Neuronal stem cell (in vitro differentiated cells): ENCODE data around the gene SLC2A6.
A peak's percentile ranks its signal among the peaks of the same experiment; 100 is the strongest.

Experiments used
- DNase-seq: peaks from one replicate; pipeline ENCODE4 v3.0.0-alpha.2; 2013; ENCODE audit warnings: low spot score
- H2AFZ ChIP-seq: one replicate; pipeline ENCODE4 v1.6.1; 2013; ENCODE audit warnings: mild to moderate bottlenecking, low read length, inconsistent platforms
- H2AK5ac ChIP-seq: 2 replicates; pipeline ENCODE4 v1.6.1; 2013; ENCODE audit warnings: low read depth, mild to moderate bottlenecking, inconsistent platforms, low read length, moderate library complexity, mixed read lengths
- H2BK120ac ChIP-seq: 2 replicates; pipeline ENCODE4 v1.6.1; 2013; ENCODE audit warnings: low read depth, mild to moderate bottlenecking, inconsistent platforms, low read length, moderate library complexity, mixed read lengths
- H2BK12ac ChIP-seq: one replicate; pipeline ENCODE4 v1.6.1; 2013; ENCODE audit warnings: low read length, inconsistent platforms
- H2BK15ac ChIP-seq: 2 replicates; pipeline ENCODE4 v1.6.1; 2013; ENCODE audit warnings: mild to moderate bottlenecking, low read length, inconsistent platforms, mixed read lengths
- H2BK5ac ChIP-seq: one replicate; pipeline ENCODE4 v1.6.1; 2013; ENCODE audit warnings: inconsistent platforms, mild to moderate bottlenecking, low read length, moderate library complexity
- H3K14ac ChIP-seq: one replicate; pipeline ENCODE4 v1.6.1; 2013; ENCODE audit warnings: low read length, inconsistent platforms
- H3K18ac ChIP-seq: 2 replicates; pipeline ENCODE4 v1.6.1; 2013; ENCODE audit warnings: low read length, inconsistent platforms
- H3K23ac ChIP-seq: 2 replicates; pipeline ENCODE4 v1.6.1; 2013; ENCODE audit warnings: low read depth, mild to moderate bottlenecking, mixed read lengths, low read length, inconsistent platforms; ENCODE audit not compliant: poor library complexity
- H3K27ac ChIP-seq: replicated peaks from 3 replicates; pipeline ENCODE4 v1.5.1; 2013; ENCODE audit warnings: low read length, inconsistent platforms
- H3K27me3 ChIP-seq, 3 experiments: 2 replicates each; pipeline ENCODE4 v1.6.1; 2013; ENCODE audit warnings: low read length in 3 of 3, mild to moderate bottlenecking in 2 of 3, inconsistent platforms in 1 of 3, low read depth in 1 of 3, mixed read lengths in 1 of 3, moderate library complexity in 1 of 3; ENCODE audit not compliant: control insufficient read depth in 3 of 3, insufficient read depth in 3 of 3
- H3K36me3 ChIP-seq, 2 donors: replicated peaks in 1 of 2; 2 replicates each; pipeline ENCODE4 v1.6.1; 2013; ENCODE audit warnings: low read length in 2 of 2; ENCODE audit not compliant: control insufficient read depth in 2 of 2, insufficient read depth in 2 of 2
- H3K4ac ChIP-seq: 2 replicates; pipeline ENCODE4 v1.6.1; 2013; ENCODE audit warnings: inconsistent platforms, mild to moderate bottlenecking, low read length, moderate library complexity
- H3K4me1 ChIP-seq, 2 donors: 1 replicate in 1 of 2; 2 replicates in 1 of 2; pipeline ENCODE4 v1.6.1; 2013; ENCODE audit warnings: low read length in 2 of 2, low read depth in 1 of 2; ENCODE audit not compliant: control insufficient read depth in 2 of 2, insufficient read depth in 1 of 2
- H3K4me2 ChIP-seq: one replicate; pipeline ENCODE4 v1.6.1; 2013; ENCODE audit warnings: mild to moderate bottlenecking, low read length, inconsistent platforms; ENCODE audit not compliant: insufficient read depth, poor library complexity, severe bottlenecking
- H3K4me3 ChIP-seq, 2 donors: 2 replicates each; pipeline ENCODE4 v1.5.1; 2013; ENCODE audit warnings: low read length in 2 of 2, mild to moderate bottlenecking in 2 of 2, inconsistent platforms in 1 of 2, moderate library complexity in 1 of 2
- H3K79me1 ChIP-seq: one replicate; pipeline ENCODE4 v1.6.1; 2013; ENCODE audit warnings: low read depth, mild to moderate bottlenecking, inconsistent platforms, low read length, moderate library complexity
- H3K9ac ChIP-seq: one replicate; pipeline ENCODE4 v1.6.1; 2013; ENCODE audit warnings: mild to moderate bottlenecking, low read depth, low read length, inconsistent platforms; ENCODE audit not compliant: poor library complexity
- H3K9me3 ChIP-seq, 2 donors: replicated peaks in 1 of 2; 2 replicates each; pipeline versions ENCODE3 to v1.6.1; 2013; ENCODE audit warnings: low read length in 2 of 2, mild to moderate bottlenecking in 2 of 2, inconsistent platforms in 1 of 2, low read depth in 1 of 2, mixed read lengths in 1 of 2, moderate library complexity in 1 of 2; ENCODE audit not compliant: control insufficient read depth in 2 of 2, insufficient read depth in 1 of 2
- H4K8ac ChIP-seq: one replicate; pipeline ENCODE4 v1.6.1; 2013; ENCODE audit warnings: low read depth, mild to moderate bottlenecking, inconsistent platforms, low read length, moderate library complexity
- H4K91ac ChIP-seq: one replicate; pipeline ENCODE4 v1.6.1; 2013; ENCODE audit warnings: low read length, low read depth, mild to moderate bottlenecking, inconsistent platforms; ENCODE audit not compliant: poor library complexity
- WGBS, 2 donors: extraction: QIAGEN DNeasy Blood & Tissue Kit; methylation state at CpG; one replicate each; pipeline ENCODE4 v1.1.7; 2013; ENCODE audit warnings: missing lambda C conversion rate in 2 of 2, mixed read lengths in 1 of 2; ENCODE audit not compliant: insufficient read length in 2 of 2, insufficient replicate concordance in 1 of 2; ENCODE audit errors: extremely low coverage in 2 of 2; 5-methylcytosine and 5-hydroxymethylcytosine counted together

The SLC2A6 gene

DNA sequence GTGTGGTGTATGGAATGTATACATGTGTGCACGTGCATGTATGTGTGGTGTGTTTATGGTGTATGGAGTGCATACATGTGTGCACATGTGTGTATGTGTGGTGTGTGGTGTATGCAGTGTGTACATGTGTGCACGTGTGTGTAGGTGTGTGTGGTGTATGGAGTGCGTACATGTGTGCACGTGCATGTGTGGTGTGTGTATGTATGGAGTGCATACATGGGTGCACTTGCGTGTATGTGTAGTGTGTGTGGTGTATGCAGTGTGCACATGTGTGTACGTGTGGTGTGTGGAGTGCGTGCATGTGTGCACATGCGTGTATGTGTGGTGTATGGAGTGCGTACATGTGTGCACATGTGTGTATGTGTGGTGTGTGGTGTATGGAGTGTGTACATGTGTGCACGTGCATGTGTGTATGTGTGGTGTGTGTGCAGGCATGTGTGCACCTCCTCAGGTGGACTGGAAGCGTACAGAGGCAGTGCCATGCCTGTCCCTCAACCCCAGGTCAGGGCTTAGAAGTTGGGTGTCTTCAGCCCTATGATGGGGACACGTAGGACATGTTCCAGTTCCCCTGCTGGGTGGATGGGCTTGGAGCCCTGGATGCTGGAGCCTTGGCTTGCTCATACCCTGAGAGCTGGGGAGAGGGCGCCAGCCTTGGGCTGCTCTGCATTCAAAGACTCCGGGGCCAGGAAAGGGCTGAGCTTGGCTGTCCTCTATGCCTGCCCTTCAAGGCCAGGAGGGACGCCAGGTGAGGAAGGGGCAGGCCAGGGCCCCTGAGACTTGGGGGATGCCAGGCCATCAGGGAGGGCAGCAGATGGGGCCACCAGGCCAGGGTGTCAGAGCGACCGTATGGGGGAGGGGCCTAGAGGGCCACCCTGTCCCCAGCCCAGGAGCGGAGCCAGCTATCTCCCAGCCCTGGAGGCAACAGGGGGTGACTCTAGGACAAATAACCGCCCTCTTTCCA lies 33.6 kb upstream of the SLC2A6 start:
- WGBS, 2 donors: no CpG with 5 or more reads among the region's 19 CpGs
- H3K4me2 ChIP-seq: no peak overlapping the region
- H2BK15ac ChIP-seq: peak overlapping the region; percentile 72
- peaks cover 14 to 18% of the 10 kb centered on the region in 2 donors for H3K4me1 ChIP-seq
- peak overlapping the region; percentile 82 for H3K9ac ChIP-seq
- H2BK5ac ChIP-seq: peak overlapping the region; percentile 4
- no peak overlapping the region for H2BK120ac ChIP-seq
- peaks cover 0 to 15% (median 2%) of the 10 kb centered on the region in 3 experiments for H3K27me3 ChIP-seq
- no peak overlapping the region for H3K27ac ChIP-seq
- H4K8ac ChIP-seq: peak overlapping the region; percentile 89
- H3K79me1 ChIP-seq: peaks cover 9% of the 10 kb centered on the region
- no peak overlapping the region for H3K4ac ChIP-seq
- no peak for DNase-seq
- no peak overlapping the region for H2AFZ ChIP-seq
- H2AK5ac ChIP-seq: peak overlapping the region; percentile 76
- H3K23ac ChIP-seq: peak overlapping the region; percentile 46
- no peak overlapping the region for H2BK12ac ChIP-seq
- H4K91ac ChIP-seq: no peak overlapping the region
- peak overlapping the region; percentile 11 for H3K14ac ChIP-seq
- peaks cover 0 to 4% of the 10 kb centered on the region in 2 donors for H3K36me3 ChIP-seq
- peaks cover 0 to 9% of the 10 kb centered on the region in 2 donors for H3K9me3 ChIP-seq
- H3K18ac ChIP-seq: peak overlapping the region; percentile 20
- H3K4me3 ChIP-seq: peak overlapping the region in 1 of 2 donors; percentile 65

DNA sequence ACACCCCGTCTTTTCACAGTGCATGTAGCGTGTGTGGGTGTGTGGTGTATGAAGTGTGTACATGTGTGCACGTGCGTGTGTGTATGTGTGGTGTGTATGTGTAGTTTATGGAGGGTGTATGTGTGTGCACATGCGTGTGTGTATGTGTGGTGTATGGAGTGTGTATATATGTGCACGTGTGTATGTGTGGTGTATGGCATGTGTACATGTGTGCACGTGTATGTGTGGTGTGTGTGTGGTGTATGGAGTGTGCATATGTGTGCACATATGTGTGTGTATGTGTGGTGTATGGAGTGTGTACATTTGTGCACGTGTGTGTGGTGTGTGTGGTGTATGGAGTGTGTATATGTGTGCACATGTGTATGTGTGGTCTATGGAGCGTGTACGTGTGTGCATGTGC lies 32.7 kb upstream of the SLC2A6 start:
- Histone ChIP-seq H3K27me3 (peaks cover 0 to 22% (median 2%) of the 10 kb centered on the region in 3 experiments), H4K8ac (no peak overlapping the region), H3K4ac (no peak overlapping the region), H3K36me3 (peaks cover 0 to 4% of the 10 kb centered on the region in 2 donors), H2BK12ac (no peak overlapping the region), H3K27ac (no peak overlapping the region), H4K91ac (peak overlapping the region; percentile 47), H2AK5ac (no peak overlapping the region), H2AFZ (no peak overlapping the region), H3K4me3 (peak overlapping the region in 1 of 2 donors; percentile 65), H3K9me3 (peaks cover 0 to 9% of the 10 kb centered on the region in 2 donors), H3K18ac (no peak overlapping the region), H3K4me1 (peaks cover 14 to 18% of the 10 kb centered on the region in 2 donors), H3K79me1 (peaks cover 9% of the 10 kb centered on the region), H3K9ac (peak overlapping the region; percentile 82), H2BK15ac (no peak overlapping the region), H2BK120ac (no peak overlapping the region), H3K14ac (peak overlapping the region; percentile 10), H2BK5ac (no peak overlapping the region), H3K23ac (no peak overlapping the region), H3K4me2 (no peak overlapping the region)
- WGBS, 2 donors: 100% methylated on average over 2 to 3 of the region's 10 CpGs
- no peak for DNase-seq

DNA sequence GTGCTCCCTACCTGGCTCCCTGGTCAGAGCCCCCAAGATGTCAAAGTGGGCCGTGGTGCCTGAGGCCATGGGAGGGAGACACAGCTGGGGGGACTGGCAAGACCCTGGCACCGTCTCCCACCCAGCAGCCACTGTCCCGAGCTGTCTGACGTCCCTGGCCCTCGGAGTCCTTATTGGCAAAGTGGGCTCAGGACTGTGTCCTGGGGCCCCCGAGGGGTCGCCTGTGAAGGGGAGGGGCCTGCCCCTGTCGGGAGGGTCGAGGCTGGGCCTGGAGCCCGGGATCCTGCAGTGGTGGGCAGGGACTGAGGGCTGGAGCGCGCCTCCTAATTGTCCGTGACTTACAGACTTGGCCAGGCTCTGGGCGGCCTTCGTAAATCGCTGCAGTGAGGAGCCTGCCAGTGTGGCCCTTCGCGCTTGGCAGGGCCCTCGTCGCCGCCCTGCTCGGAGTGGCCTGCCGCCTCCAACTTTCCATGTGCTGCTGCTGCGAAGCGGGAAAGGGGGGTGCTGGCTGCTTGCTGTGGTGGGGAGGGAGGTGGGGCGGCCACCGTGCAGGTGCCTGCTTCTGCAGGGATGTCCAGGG lies 32.1 kb upstream of the SLC2A6 start:
- Histone ChIP-seq H3K18ac (peak overlapping the region; percentile 44), H3K14ac (no peak overlapping the region), H2BK5ac (no peak overlapping the region), H3K4ac (no peak overlapping the region), H3K36me3 (peaks cover 0 to 4% of the 10 kb centered on the region in 2 donors), H3K9ac (no peak overlapping the region), H3K9me3 (peaks cover 0 to 9% of the 10 kb centered on the region in 2 donors), H3K27me3 (peaks cover 0 to 22% (median 2%) of the 10 kb centered on the region in 3 experiments), H2BK12ac (peak overlapping the region; percentile 73), H2AK5ac (peak overlapping the region; percentile 83), H2BK15ac (peak overlapping the region; percentile 56), H4K91ac (no peak overlapping the region), H3K23ac (no peak overlapping the region), H3K27ac (no peak overlapping the region), H3K4me2 (no peak overlapping the region), H3K4me3 (no peak overlapping the region), H4K8ac (no peak overlapping the region), H2BK120ac (no peak overlapping the region), H3K79me1 (peaks cover 9% of the 10 kb centered on the region), H3K4me1 (peaks cover 14 to 18% of the 10 kb centered on the region in 2 donors), H2AFZ (no peak overlapping the region)
- DNase-seq: no peak
- no CpG with 5 or more reads among the region's 27 CpGs for WGBS, 2 donors
